ENCODE data around the gene ANP32E. TPM values are rescaled to one million over a fixed set of nuclear protein-coding genes. Genes with fewer than 3 reads are reported as not detected.

The ANP32E gene
- total and polyA plus RNA-seq, 2 donors (not counting 1 experiment from before 2014, with no cell fraction given), result 5.1 to 47.1 TPM

DNA sequence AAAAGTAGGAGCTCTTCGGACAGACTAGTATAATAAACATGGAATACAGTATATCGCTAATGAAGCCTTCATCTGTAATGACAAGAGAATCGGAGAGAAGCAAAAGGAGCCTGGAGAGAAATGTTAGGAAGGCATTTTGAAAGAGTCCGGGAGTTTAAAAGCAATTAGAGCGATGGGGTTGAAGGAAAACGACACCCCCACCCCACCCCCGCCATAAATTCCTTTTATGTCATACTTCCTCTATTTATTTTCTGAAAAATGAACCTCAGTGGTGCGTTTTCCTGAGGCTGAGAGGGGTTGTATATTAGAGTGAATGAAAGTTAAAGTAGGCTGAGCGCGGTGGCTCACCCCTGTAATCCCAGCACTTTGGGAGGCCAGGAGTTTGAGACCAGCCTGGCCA, 33.5 kb upstream of the ANP32E start:
- WGBS (ENCODE audit: insufficient coverage), result no CpG with 5 or more reads among the region's 10 CpGs
- no peak for ATAC-seq (ENCODE audit: low read depth)
- Histone ChIP-seq H3K4me1 (ENCODE audit: control insufficient read depth in 2 of 2, insufficient read depth in 2 of 2, low read length in 2 of 2) (peaks cover 19 to 27% of the 10 kb centered on the region in 2 donors), H3K36me3 (replicated peaks in 1 of 2; ENCODE audit: control extremely low read depth in 1 of 2, control insufficient read depth in 1 of 2, extremely low read depth in 1 of 2, insufficient read depth in 2 of 2, low read length in 1 of 2) (peaks cover 0 to 28% of the 10 kb centered on the region in 2 experiments), H4K20me1 (ENCODE audit: control insufficient read depth, insufficient read depth, low read length, poor library complexity, severe bottlenecking) (peaks cover 8% of the 10 kb centered on the region), H3K4me2 (replicated peaks; ENCODE audit: low read depth, low read length, poor library complexity, severe bottlenecking) (peak overlapping the region; percentile 93), H3K27ac (ENCODE audit: low read length in 2 of 2) (peak overlapping the region; percentile 94 to 95), H3K79me2 (ENCODE audit: control insufficient read depth, insufficient read depth, low read length) (peaks cover 31% of the 10 kb centered on the region), H2AFZ (ENCODE audit: insufficient read depth, low read depth, low read length, poor library complexity, severe bottlenecking) (peak overlapping the region; percentile 90), H3K9ac (ENCODE audit: low read length) (peak overlapping the region; percentile 98), H3K27me3 (replicated peaks in 1 of 4; ENCODE audit: control extremely low read depth in 1 of 4, control insufficient read depth in 3 of 4, insufficient read depth in 4 of 4, low read length in 3 of 4) (no peaks in the 10 kb centered on the region), H3K4me3 (ENCODE audit: control extremely low read depth in 1 of 5, extremely low read depth in 1 of 5, insufficient read depth in 1 of 5, low read depth in 2 of 5, low read length in 4 of 5) (peak overlapping the region; percentile 62 to 98 (median 95)), H3K9me3 (ENCODE audit: control extremely low read depth in 1 of 3, control insufficient read depth in 2 of 3, insufficient read depth in 1 of 3, low read length in 2 of 3) (no peaks in the 10 kb centered on the region)
- no peak for DNase-seq
- peaks cover 6% of the 10 kb centered on the region for H3K27me3 Mint-ChIP-seq
- ChIA-PET POLR2A (interaction anchor here (0.6 to 1.2 kb wide), 5 partner anchors 13 to 383 kb away, joined by 3 to 7 read pairs (median 6); partner anchors contain the start of genes ANP32E, CIART and RPRD2), CTCF (interaction anchor here (1.0 to 4.3 kb wide), 3 partner anchors 9 to 13 kb away, joined by 4 to 22 read pairs (median 21); no protein-coding TSS in a partner anchor)
- H3K9me3 Mint-ChIP-seq (ENCODE audit: insufficient read depth), result no peaks in the 10 kb centered on the region
- intact Hi-C loops (cut with micrococcal nuclease), result loop anchor here (1.0 kb wide), 4 partner anchors 12 to 95 kb away; partner anchors contain the start of genes ANP32E, MRPS21 and RPRD2
- TF ChIP-seq, protein P1, sequence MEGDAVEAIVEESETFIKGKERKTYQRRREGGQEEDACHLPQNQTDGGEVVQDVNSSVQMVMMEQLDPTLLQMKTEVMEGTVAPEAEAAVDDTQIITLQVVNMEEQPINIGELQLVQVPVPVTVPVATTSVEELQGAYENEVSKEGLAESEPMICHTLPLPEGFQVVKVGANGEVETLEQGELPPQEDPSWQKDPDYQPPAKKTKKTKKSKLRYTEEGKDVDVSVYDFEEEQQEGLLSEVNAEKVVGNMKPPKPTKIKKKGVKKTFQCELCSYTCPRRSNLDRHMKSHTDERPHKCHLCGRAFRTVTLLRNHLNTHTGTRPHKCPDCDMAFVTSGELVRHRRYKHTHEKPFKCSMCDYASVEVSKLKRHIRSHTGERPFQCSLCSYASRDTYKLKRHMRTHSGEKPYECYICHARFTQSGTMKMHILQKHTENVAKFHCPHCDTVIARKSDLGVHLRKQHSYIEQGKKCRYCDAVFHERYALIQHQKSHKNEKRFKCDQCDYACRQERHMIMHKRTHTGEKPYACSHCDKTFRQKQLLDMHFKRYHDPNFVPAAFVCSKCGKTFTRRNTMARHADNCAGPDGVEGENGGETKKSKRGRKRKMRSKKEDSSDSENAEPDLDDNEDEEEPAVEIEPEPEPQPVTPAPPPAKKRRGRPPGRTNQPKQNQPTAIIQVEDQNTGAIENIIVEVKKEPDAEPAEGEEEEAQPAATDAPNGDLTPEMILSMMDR (IDR thresholded peaks at IDR 0.05), result no peak
- no peak for TF ChIP-seq EZH2 (IDR thresholded peaks at IDR 0.05; ENCODE audit: borderline replicate concordance, insufficient read depth, low read depth, low read length, poor library complexity, severe bottlenecking)
- peaks cover 30% of the 10 kb centered on the region for H3K4me1 Mint-ChIP-seq
- peak overlapping the region; percentile 98 for H3K27ac Mint-ChIP-seq
- H3K4me3 Mint-ChIP-seq, result peak overlapping the region; percentile 97
